Measurements from ENCODE around the gene CD79A.

DNA sequence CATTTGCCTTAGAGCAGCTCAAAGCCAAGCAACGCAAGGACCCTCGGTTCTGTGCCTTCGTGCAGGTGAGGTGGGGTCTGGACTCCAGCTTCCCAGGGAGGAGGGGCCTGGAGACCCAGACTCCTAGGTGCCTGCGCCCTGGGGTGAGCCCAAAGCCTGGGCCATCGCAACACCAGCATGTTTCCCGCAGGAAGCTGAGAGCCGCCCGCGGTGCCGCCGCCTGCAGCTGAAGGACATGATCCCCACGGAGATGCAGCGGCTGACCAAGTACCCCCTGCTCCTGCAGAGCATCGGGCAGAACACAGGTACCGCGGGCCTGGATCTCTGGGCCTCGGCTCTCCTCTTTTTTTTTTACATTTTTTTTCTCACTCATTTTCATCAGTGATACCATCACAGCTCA, 25.5 kb downstream of the CD79A start:
- TF ChIP-seq, protein P1, sequence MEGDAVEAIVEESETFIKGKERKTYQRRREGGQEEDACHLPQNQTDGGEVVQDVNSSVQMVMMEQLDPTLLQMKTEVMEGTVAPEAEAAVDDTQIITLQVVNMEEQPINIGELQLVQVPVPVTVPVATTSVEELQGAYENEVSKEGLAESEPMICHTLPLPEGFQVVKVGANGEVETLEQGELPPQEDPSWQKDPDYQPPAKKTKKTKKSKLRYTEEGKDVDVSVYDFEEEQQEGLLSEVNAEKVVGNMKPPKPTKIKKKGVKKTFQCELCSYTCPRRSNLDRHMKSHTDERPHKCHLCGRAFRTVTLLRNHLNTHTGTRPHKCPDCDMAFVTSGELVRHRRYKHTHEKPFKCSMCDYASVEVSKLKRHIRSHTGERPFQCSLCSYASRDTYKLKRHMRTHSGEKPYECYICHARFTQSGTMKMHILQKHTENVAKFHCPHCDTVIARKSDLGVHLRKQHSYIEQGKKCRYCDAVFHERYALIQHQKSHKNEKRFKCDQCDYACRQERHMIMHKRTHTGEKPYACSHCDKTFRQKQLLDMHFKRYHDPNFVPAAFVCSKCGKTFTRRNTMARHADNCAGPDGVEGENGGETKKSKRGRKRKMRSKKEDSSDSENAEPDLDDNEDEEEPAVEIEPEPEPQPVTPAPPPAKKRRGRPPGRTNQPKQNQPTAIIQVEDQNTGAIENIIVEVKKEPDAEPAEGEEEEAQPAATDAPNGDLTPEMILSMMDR (IDR thresholded peaks at IDR 0.05), result no peak
- TF ChIP-seq POLR2A (IDR thresholded peaks at IDR 0.05) (no peak), EP300 (IDR thresholded peaks at IDR 0.05) (no peak), POLR2AphosphoS5 (IDR thresholded peaks at IDR 0.05) (no peak)
